GM21390 (cell line): ENCODE data around the gene SLC7A1.
A peak's percentile ranks its signal among the peaks of the same experiment; 100 is the strongest.

Experiments used
- ATAC-seq: cut with Tn5 transposase; IDR thresholded peaks from one replicate; pipeline ENCODE4 v1.9.1; 2021; ENCODE audit not compliant: unreplicated experiment

The SLC7A1 gene

DNA sequence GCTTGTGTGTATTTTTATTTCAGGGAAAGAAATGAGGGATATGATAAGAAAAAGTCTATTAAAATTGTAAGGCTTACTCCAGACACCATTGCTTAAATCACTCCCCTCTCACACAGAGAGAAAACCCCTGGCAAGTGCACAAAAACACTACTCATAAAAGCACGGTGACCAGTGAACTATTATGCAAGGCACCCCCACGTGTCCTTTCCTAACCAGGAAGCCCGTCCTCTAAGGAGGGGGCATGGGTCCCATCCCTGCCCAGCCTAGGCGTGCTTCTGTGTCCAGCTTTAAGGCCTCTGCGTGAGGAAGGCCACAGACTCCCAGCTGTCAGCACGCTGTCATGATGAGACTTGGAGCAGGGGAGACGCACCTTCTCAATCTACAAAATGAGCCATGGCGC is 83.5 kb downstream of the SLC7A1 start:
- no peak for ATAC-seq

DNA sequence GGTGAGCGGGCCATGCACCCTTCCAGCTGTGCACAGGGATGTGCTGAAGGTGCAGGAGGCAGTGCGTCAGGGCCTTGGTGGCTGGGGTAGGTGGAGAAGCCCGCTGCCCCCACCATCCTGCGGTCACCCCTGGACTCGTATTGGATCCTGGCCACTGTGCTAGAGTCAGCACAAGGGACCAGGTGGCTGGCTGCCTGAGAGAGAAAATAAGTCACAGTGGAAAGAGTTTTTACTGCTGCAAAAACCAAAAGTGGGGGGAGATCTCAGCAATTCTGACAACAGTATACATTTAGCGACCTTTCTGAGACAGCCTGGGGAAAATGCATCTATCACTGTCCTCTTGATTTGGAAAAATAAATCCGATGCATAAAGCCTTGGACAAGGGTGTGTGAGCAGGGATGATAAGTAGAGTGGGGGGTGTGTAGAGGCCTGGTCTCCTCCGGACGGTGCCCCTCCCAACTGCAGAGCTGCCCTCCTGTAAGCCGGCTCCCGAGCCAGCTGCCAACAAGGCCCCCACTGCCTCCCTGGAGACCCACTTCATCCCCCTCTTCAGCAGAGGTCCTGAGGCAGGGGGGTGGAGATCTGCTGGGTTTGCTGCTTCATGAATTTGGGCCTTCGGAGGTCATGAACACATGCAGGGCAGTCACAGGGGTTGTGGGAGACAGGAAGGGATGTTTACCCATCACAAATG is 84.2 kb downstream of the SLC7A1 start:
- ATAC-seq, result no peak

DNA sequence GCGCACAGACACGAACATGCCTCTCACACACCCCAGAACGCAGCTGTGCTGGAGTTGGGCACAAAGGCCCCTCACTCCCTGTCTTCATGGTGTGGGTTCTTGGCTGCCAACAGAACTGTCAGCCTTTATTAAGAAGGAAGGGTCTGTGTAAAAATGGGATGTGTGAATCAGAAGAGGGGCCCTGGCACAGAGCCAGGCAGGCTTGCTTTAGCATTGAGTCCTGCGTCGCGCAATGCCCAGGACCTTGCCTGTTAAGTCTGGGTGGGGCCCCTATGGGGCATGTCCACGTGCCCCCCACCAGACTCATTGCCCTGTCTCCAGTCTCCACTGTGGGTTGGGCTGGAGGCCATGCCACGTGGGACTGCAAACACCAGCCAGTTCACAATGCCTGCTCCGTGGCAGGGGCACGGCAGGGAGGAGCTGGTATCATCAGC is 84.8 kb downstream of the SLC7A1 start:
- ATAC-seq, result no peak

DNA sequence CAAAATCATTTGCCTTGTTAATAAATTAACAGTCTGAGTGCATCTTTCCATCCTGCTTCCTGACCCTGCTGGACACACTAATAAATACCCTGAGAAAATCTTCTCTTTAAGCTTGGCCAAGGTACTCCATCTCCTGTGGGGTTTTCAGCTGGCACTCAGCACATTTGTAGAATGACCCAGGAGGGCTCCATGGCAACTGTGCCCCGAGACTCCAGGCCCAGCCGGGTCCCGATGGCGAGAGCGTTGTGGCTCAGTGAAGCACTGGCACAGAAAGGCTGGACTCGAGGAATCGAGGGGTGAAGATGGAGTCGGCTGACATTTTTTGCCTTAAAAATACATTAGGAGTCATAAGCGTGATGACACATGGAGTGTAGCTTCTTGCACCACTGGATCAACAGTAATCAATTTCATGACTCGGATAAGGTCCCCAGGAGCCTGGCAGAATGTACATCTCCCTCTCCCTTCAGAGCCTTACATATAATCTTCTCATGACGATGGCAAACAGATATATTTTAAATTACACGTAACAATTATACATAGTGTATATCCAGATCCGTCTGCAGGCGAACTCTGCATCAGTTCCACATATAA is 85.4 kb downstream of the SLC7A1 start:
- ATAC-seq, result no peak

DNA sequence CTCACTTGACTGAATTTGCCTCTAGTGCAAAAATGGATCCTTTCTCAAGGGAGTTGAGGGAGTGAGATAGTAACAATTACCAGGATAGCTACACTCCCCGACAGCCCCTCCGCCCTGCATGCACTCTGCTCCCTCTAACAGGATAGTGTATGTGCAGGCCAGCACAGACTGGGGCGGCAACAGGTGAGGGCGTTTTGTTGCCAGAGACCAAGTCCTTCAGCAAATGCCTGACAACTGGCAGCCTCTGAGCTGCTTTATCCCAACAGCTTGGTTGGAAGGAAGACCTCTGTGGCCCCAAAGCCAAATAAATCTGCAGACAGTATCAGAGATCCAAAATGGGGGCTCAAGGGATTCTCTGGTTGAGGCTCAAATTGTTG is 86.6 kb downstream of the SLC7A1 start:
- no peak for ATAC-seq

DNA sequence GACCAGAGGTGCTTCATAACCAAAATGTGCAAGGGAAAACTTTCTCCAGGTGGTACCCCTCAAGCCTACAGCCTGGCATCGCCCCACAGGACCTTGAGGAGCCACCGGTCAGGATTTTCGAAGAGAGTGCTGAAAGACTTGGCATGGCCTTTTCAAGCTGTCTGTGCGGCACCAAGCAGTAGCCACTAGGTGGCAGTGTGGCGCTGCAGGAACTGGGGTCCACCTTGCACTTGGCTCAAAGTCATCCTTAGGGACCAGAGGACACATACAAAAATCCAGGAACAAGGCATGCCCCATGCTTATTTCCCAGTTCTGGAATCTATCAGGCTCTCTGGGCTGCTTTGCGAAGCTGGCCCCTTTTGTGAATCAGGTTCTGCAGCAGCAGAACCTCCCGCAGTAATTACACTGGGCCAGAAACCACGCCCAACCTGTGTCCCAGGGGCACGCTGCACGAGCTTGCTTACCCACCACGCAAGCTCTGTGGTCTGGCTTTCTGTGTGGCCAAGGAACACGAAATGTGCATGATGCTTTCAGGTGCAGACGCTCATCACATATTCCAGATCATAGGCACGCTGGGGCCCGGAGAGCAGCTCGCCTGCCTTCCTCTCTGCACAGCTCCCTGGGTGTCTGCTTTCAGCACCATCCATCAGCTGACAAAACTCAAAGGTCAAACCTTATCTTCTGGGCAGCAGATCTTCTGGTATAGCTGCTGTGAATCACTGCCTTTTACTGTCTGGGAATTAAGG is 87.2 kb downstream of the SLC7A1 start:
- ATAC-seq, result peak; percentile 77

DNA sequence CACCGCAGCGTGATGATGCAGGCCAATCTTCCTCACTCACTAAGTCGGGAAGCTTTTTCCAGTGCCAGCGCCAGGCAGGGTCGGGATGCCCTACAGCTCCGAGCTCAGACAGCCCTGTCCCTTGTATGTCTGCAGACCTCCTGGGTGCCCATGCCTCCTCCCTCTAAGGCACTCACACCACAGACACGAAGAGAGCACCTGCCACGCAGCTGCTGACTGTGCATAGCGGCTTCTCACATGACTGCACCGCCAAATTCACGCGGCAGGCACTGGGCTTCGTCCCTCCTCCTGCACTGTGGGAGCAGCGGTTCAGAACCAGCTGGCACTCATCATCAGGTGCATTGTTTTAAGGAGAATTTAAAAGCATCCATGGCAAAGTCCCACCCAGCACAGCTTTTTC is 88.1 kb downstream of the SLC7A1 start:
- ATAC-seq, result no peak

DNA sequence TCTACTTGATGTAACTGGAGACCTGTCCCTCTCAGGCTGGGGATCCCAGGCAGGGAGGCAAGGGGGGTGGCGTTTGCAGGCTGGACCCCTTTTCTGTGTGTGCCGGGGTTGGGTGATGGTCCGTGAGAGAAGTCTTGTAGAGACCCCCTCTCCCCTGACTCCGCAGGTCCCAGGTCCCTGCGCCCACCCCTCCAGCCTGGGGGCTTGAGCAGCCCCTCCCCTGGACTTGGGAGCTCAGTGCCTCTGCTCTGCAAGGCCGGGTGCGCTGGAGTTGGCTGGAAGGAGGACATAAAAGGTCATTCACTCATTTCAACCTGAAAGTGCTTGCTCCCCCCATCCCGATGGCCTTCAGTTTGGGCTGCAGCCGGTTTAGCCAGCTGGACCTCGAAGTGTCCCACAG is 89.5 kb downstream of the SLC7A1 start:
- ATAC-seq, result no peak

DNA sequence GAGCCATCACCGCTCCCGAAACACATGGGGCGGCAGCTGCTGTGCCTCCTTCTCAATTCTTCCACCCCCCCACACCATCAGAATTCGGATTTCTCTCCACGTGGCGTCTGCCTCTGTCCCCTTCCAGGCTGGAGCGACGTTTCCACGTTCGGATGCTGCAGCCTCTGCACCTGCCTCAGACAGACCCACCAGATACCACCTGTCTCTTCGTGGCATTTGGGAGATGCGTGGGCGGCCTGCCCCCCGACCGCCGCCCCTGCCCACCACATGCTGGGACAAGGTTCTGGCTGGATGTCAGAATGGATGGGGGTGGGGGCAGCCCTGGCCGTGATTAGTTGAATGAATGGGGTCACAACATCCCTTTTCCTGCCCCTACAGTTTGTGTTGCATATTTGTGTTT is 90.0 kb downstream of the SLC7A1 start:
- ATAC-seq, result no peak

DNA sequence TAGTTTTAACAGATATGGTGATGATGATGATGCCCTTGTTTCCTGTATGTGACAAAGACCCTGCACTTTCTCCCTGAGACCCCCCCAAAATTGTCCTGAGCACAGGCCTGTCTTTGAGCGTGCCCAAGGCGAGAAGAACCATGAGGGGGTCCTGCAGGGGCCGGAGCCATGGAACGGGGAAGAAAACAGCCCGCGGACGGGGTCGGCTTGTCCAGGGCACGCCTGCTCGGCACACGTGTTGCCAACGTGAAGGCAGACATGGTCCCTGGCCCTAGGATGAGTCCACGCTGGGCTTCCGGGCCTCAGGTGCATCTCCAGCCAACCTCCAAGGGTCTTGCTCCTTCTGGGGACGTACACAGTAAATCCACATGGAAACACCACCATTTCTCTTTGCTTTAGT is 90.8 kb downstream of the SLC7A1 start:
- no peak for ATAC-seq

DNA sequence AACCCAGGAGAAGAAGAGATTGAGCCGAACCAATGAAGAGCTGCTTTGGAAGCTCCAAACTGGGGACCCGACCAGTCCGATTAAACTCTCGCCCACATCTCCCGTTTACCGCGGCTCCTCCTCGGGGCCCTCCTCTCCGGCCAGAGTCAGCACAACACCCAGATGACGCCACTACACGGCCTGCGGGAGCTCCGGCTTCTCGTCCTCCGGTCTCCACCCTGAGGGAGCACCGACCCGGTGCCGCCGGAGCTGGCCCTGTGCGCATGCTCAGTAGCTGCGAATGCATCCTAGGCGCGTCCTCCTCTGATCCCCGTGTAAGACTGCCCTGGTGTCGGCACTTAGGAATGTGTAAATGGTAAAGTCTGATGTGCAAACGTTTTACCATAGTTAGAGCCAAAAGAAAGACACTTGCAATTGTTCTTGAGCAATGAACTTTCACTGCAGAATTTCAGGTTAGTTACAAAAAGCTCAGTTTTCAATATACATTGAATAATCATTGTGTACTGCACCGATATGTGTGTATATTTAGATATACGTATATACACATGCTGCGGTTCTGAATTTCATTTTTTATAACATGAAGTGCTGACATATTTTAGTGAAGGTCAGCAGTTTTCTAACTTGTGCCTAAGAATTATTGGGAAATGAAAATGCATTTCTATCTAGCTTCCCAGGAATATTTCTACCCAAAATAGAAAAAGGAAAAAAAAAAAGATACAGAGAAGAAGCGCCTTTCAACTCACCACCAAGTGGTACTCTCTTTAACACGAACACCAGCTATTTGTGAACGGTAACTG is 92.2 kb downstream of the SLC7A1 start:
- ATAC-seq, result no peak

DNA sequence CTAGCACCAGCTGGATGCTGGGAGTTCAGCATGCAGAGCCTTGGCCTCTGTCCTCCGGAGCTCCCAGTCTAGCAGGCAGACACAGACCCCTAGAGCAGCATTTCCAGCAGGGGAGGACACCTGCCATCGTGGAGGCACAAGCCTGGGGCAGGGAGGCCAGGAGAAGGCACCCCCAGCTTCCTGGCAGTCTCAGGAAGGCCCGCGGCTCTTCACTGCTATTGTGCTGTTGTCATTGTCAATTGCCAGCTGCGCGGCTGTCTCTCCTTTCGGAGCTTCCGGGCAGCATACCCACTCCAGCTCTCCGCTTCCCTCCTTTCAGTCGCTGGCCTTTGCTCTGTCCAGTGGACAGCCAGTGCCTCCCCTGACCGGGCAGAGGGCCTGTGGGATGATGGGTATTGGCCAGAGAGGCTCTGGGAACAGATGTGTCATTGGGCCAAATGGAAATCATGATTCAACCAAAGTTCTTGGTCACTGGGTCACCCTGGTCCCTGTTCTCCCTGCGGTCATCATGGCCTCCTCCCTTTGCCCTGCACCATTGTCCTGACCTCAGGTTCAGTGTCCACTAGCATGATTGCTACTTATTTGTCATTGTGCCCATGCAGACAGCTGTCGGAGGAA is 93.0 kb downstream of the SLC7A1 start:
- ATAC-seq, result no peak

DNA sequence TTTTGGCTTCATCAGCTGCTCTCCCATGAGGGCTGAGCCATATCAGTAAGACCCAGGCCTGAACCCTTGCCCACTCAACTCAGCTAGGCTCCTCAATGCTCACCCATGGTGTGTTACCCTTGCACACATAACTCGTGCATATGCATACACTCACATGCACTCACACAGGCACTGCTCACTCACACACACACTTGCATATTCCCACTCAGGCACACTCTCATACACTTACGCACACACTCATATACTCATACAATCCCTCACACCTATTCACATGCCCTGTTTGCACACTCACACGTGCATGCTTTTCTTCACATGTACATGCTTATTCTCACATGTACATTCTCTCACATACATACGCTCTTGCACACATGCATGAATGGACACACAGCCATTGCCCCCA is 93.8 kb downstream of the SLC7A1 start:
- no peak for ATAC-seq

DNA sequence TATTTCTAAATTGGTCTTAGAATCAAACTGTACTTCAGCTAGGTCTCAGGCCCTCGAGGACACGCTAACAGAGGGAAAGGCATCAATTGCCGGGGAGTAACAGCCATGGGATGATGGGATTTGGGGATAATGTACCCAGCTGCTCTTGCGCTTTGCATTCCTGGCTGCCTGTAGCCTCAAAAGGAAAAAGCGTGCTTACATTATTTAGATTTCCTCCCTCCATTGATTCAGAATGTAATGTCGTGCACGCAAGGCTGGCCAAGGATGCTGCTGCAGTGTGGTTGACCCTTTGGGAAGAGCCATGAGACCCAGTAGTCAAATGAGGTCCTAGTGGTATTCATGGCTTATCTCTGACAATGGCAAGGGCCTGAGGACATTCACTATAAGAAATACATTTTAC is 95.1 kb downstream of the SLC7A1 start:
- ATAC-seq, result no peak

DNA sequence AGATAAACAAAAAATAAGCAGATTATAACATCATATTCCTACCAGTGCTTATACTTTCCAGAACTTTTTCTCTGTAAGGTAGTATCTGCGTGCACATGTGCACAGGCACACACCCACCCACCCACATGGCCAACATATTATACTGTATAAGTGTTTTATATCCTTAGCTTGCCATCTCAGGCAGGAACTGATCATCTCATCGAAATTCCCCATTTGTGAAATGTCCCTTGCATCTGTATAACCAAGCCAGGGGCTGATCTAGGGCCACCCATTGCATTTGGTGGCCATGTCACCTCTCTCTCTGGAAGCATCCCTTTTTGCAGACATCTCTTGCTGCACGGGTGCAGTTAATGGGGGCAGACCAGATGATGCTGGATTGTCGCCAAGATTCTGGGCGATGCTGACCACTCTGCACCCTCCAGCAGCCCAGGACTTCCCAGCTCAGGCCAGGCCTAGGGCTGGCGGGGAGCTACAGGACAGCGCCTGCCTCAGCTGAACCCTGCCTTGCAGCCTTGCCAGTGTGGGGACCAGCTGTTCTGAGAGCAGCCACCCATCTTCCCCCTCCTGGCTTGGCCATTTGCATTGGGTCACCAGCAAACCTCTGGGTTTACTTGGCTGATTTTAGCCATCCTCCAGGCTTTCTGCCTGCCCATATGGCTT is 95.9 kb downstream of the SLC7A1 start:
- ATAC-seq, result no peak

DNA sequence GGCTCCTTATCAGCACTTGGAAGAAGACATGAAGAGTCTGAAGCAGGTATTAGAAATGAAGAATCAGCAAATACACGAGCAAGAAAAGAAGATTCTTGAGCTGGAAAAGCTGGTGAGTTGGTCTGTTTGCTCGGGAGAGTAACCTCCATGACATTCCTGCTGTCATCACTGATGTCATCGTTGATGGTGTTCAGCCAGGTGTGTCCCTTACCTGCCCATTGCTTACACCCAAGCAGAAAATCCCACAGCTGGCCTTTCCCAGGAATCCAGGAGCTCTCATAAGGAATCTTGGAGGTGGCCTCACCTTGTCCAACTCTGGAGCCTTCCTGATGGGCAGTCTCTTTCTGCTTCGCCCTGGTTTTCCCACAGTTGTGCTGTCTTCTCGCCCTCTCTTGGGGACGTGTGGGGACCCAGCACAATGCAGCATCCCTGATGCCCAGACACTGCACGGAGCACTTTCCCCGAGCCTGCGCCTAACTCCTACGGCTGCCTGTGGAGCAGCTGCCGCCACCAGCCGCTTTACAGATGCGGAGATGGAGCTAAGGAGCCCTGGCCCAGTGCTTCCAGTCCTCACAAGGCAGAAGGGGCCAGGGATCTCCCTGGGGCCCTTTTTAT is 97.0 kb downstream of the SLC7A1 start:
- ATAC-seq, result no peak

DNA sequence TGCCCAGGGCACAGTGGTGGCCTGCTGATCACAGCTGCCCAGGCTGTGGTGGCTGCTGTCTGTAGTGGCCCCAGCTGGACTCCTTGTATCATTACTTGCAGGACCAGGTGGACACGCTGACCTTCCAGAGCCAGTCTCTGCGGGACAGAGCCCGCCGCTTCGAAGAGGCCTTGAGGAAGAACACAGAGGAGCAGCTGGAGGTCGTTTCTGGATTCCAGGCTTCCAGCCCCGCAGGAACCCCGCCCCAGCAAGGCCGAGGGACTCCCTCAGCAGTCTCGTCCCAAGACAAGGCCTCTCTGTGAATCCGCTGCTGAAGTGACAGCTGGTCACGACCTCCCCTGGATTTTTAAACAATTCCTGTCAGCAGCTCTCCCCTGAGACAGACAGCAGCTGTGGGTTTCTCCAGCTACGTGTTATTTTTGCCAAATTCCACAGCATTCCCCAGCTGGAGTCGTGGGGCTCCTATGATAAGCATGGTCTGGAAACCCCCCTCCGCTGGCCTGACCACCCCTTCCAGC is 98.3 kb downstream of the SLC7A1 start:
- ATAC-seq, result no peak

DNA sequence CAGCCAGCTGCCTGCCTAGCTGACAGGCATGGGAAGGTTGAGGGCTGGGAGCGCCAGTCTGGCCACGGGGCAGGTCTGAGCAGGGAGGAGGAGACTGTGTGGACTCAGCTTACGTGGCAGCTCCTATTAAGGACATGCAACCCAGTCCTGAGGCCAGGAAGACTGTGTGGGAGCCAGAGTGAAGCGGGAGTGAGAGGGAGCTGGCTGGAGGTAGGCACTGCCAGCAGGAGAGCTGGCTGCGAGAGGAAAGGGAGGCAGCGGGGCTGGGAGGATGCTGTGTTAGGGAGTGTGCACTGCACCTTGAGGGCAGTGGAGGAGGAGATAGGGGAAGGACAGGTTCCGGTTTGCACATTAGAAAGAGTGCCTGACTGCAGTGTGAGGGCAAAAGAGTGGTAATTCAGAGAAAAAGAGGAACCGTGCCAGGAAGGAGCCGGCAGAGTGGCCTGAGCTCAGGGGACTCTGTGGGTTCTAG is 99.2 kb downstream of the SLC7A1 start:
- ATAC-seq, result peak; percentile 65

DNA sequence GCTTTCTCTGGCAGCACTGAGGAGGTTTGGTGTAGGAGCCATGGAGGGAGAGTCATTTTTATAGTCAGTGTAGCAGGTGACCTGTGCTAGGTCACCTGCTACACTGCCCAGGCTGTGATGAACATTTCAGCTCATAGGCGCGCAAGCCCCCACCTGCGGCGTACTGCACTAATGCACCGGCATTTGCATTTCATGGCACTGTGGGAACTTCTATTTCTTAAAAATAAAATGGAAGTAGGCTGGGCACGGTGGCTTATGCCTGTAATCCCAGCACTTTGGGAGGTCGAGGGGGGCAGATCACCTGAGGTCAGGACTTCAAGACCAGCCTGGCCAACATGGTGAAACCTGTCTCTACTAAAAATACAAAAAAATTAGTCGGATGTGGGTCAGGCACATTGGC is 101.0 kb downstream of the SLC7A1 start:
- no peak for ATAC-seq

DNA sequence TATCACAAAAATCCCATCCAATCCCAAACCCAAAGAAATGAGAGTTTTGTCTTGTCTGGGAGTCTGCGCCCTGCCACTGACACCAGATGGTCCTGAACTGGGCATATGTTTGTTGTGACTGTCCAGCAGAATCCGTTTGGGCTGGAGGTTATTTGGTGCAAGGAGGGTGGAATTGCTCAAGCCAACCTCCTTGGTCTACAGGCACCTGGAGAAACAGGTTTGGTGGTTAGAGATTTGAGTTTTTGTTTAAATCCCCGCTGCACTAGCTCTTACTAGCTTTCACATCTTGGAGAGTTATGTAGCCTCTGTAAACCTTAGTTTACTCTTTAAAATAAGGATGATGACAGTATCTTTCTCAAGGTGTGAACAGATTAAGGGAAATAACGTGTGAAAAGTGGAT is 101.7 kb downstream of the SLC7A1 start:
- ATAC-seq, result no peak
